Subcutaneous abdominal adipose tissue (tissue), 5 donors: ENCODE results near the gene RABEP2.
"Not testable (repeated sequence)": the region's sequence is repeated elsewhere in the genome, so short reads cannot be mapped to it uniquely, and the experiment has no call there.

Experiments
- H3K27ac ChIP-seq: one replicate; pipeline ENCODE4 v1.7.0; 2013; ENCODE audit warnings: low read depth, mild to moderate bottlenecking, inconsistent platforms, low read length, moderate library complexity
- H3K27me3 ChIP-seq, 5 donors: one replicate each; pipeline ENCODE4 v1.7.0; 2013; ENCODE audit warnings: low read length in 5 of 5, inconsistent platforms in 1 of 5; ENCODE audit not compliant: control insufficient read depth in 5 of 5, insufficient read depth in 4 of 5
- H3K36me3 ChIP-seq, 5 donors: one replicate each; pipeline ENCODE4 v1.7.0; 2013; ENCODE audit warnings: low read length in 5 of 5; ENCODE audit not compliant: control insufficient read depth in 5 of 5, insufficient read depth in 5 of 5
- H3K4me1 ChIP-seq, 5 donors: one replicate each; pipeline ENCODE4 v1.7.0; 2013; ENCODE audit warnings: low read length in 5 of 5, mild to moderate bottlenecking in 3 of 5, moderate library complexity in 1 of 5; ENCODE audit not compliant: control insufficient read depth in 5 of 5, insufficient read depth in 5 of 5
- H3K4me3 ChIP-seq, 5 donors: one replicate each; pipeline ENCODE4 v1.7.0; 2013; ENCODE audit warnings: low read length in 5 of 5, low read depth in 1 of 5
- H3K9ac ChIP-seq, 5 donors: one replicate each; pipeline ENCODE4 v1.7.0; 2013; ENCODE audit warnings: low read length in 5 of 5, mild to moderate bottlenecking in 4 of 5, moderate library complexity in 3 of 5
- H3K9me3 ChIP-seq, 5 donors: one replicate each; pipeline ENCODE4 v1.7.0; 2013; ENCODE audit warnings: low read length in 5 of 5; ENCODE audit not compliant: control insufficient read depth in 5 of 5
- donor health status: healthy.
- donor health status: healthy.
- donor health status: healthy.
- donor health status: healthy.
- donor health status: healthy.

RABEP2 gene

GRCh38 chr16:28924762-28925385 is at the start of gene RABEP2:
TSS of gene RABEP2 (minus strand) at chr16:28925238. CDS start at chr16:28925163, 75 bp downstream.
- Histone ChIP-seq H3K36me3 (peaks cover 0 to 5% (median 1%) of the 10 kb centered on the region in 5 donors), H3K4me3 (peak within 1 kb of the TSS; percentile 79 to 92 (median 88)), H3K9me3 (no peaks in the 10 kb centered on the region), H3K27ac (peak within 1 kb of the TSS; percentile 90), H3K4me1 (peaks cover 2 to 14% (median 14%) of the 10 kb centered on the region in 5 donors), H3K27me3 (no peaks in the 10 kb centered on the region), H3K9ac (peak within 1 kb of the TSS; percentile 88 to 94 (median 89))

- peak within 1 kb of the TSS; percentile 77 to 100 (median 99) for H3K4me3 ChIP-seq
- H3K9me3 ChIP-seq, result no peaks in the 10 kb centered on the region
- peak within 1 kb of the TSS; percentile 68 to 98 (median 94) for H3K9ac ChIP-seq
- H3K27ac ChIP-seq, result peak within 1 kb of the TSS; percentile 72
- peaks cover 2 to 27% (median 19%) of the 10 kb centered on the region in 5 donors for H3K4me1 ChIP-seq
- H3K27me3 ChIP-seq, result no peaks in the 10 kb centered on the region
- H3K36me3 ChIP-seq, result peaks cover 0 to 28% (median 21%) of the 10 kb centered on the region in 5 donors
Observed at GRCh38 chr16:28974437-28975157, 49.6 kb upstream of the RABEP2 start, which contains the start of gene SPNS1. TSS of gene SPNS1 (plus strand) at chr16:28974778. CDS start at chr16:28975152, 374 bp downstream.

GRCh38 chr16:28974007-28974436 is 49.0 kb upstream of the RABEP2 start:
- peaks cover 2 to 27% (median 19%) of the 10 kb centered on the region in 5 donors for H3K4me1 ChIP-seq

GRCh38 chr16:28969696-28970095 is 44.7 kb upstream of the RABEP2 start:
- H3K36me3 ChIP-seq, H3K27ac ChIP-seq, H3K4me3 ChIP-seq, H3K9ac ChIP-seq, H3K27me3 ChIP-seq, H3K9me3 ChIP-seq, H3K4me1 ChIP-seq: not testable (repeated sequence)

More at GRCh38 chr16:28974007-28974436, 49.0 kb upstream of the RABEP2 start:
- peaks cover 0 to 22% (median 16%) of the 10 kb centered on the region in 5 donors for H3K36me3 ChIP-seq
- peak overlapping the region; percentile 16 to 98 (median 86) for H3K9ac ChIP-seq
- no peaks in the 10 kb centered on the region for H3K27me3 ChIP-seq
- H3K27ac ChIP-seq, result peak overlapping the region; percentile 72
- H3K9me3 ChIP-seq, result no peaks in the 10 kb centered on the region
- peak overlapping the region; percentile 77 to 100 (median 99) for H3K4me3 ChIP-seq

- Histone ChIP-seq H3K27me3 (no peaks in the 10 kb centered on the region), H3K4me1 (no peaks in the 10 kb centered on the region), H3K9me3 (no peaks in the 10 kb centered on the region), H3K36me3 (peaks cover 0 to 32% (median 28%) of the 10 kb centered on the region in 5 donors), H3K4me3 (no peak overlapping the region), H3K9ac (no peak overlapping the region), H3K27ac (no peak overlapping the region)
Observed at GRCh38 chr16:28967156-28967555, 42.1 kb upstream of the RABEP2 start.

- Histone ChIP-seq H3K9ac (no peak overlapping the region), H3K9me3 (no peaks in the 10 kb centered on the region), H3K36me3 (peaks cover 6 to 52% (median 43%) of the 10 kb centered on the region in 5 donors), H3K4me1 (no peaks in the 10 kb centered on the region), H3K4me3 (no peak overlapping the region), H3K27me3 (no peaks in the 10 kb centered on the region), H3K27ac (no peak overlapping the region)
Observed at GRCh38 chr16:28964496-28964895, 39.5 kb upstream of the RABEP2 start.

GRCh38 chr16:28964072-28964471 is 39.0 kb upstream of the RABEP2 start:
- Histone ChIP-seq H3K4me1 (no peaks in the 10 kb centered on the region), H3K36me3 (peaks cover 6 to 56% (median 45%) of the 10 kb centered on the region in 5 donors), H3K9ac (no peak overlapping the region), H3K9me3 (no peaks in the 10 kb centered on the region), H3K27ac (no peak overlapping the region), H3K27me3 (no peaks in the 10 kb centered on the region), H3K4me3 (no peak overlapping the region)

- Histone ChIP-seq H3K36me3 (peaks cover 6 to 80% (median 65%) of the 10 kb centered on the region in 5 donors), H3K4me3 (no peak overlapping the region), H3K27ac (no peak overlapping the region), H3K27me3 (no peaks in the 10 kb centered on the region), H3K9ac (no peak overlapping the region), H3K9me3 (no peaks in the 10 kb centered on the region), H3K4me1 (no peaks in the 10 kb centered on the region)
Observed at GRCh38 chr16:28958836-28959235, 33.8 kb upstream of the RABEP2 start.

- H3K9ac ChIP-seq, result no peak overlapping the region
- H3K4me1 ChIP-seq, result no peaks in the 10 kb centered on the region
- H3K27me3 ChIP-seq, result no peaks in the 10 kb centered on the region
- H3K9me3 ChIP-seq, result no peaks in the 10 kb centered on the region
- H3K4me3 ChIP-seq, result no peak overlapping the region
- no peak overlapping the region for H3K27ac ChIP-seq
- H3K36me3 ChIP-seq, result peaks cover 6 to 76% (median 62%) of the 10 kb centered on the region in 5 donors
Observed at GRCh38 chr16:28958216-28958615, 33.2 kb upstream of the RABEP2 start.

GRCh38 chr16:28951410-28951943 is 26.4 kb upstream of the RABEP2 start:
- peak overlapping the region; percentile 68 to 85 (median 81) for H3K9ac ChIP-seq
- H3K4me1 ChIP-seq, result peaks cover 2 to 18% (median 15%) of the 10 kb centered on the region in 5 donors
- H3K4me3 ChIP-seq, result peak overlapping the region; percentile 70 to 88 (median 77)
- H3K36me3 ChIP-seq, result peaks cover 0 to 30% (median 25%) of the 10 kb centered on the region in 5 donors
- H3K9me3 ChIP-seq, result no peaks in the 10 kb centered on the region
- peak overlapping the region; percentile 62 for H3K27ac ChIP-seq
- no peaks in the 10 kb centered on the region for H3K27me3 ChIP-seq
